HG03139 (cell line): Measurements from ENCODE around the gene GPC5.
"Not testable (repeated sequence)": the region's sequence is repeated elsewhere in the genome, so short reads cannot be mapped to it uniquely, and the experiment has no call there.

Source experiments
- ATAC-seq: cut with Tn5 transposase; IDR thresholded peaks from one replicate; pipeline ENCODE4 v1.9.1; 2021; ENCODE audit not compliant: unreplicated experiment

Gene GPC5

GRCh38 chr13:92429231-92429630 lies 1030.8 kb downstream of the GPC5 start:
- ATAC-seq: no peak

GRCh38 chr13:92433386-92433785 lies 1035.0 kb downstream of the GPC5 start:
- ATAC-seq: no peak

DNA sequence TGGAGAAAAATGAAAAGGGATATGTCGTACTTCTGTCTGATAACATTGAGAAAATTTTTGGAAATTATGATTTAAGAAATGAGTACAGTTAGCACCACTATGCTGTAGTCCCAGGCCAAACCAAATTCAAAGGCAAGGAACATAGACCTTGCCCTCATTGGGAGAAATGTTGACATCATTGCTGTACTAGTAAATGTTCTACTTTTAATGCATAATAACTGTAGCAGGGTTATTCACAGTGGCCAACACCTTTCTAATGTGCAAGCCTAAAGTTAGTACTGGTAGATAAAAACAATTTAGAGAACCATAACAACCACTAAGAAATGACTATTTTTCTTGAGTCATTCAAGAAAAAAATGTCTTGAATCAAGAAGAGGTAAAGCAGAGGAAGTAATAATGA lies 1035.5 kb downstream of the GPC5 start:
- ATAC-seq: no peak

GRCh38 chr13:92436924-92437323 lies 1038.5 kb downstream of the GPC5 start:
- no peak for ATAC-seq

DNA sequence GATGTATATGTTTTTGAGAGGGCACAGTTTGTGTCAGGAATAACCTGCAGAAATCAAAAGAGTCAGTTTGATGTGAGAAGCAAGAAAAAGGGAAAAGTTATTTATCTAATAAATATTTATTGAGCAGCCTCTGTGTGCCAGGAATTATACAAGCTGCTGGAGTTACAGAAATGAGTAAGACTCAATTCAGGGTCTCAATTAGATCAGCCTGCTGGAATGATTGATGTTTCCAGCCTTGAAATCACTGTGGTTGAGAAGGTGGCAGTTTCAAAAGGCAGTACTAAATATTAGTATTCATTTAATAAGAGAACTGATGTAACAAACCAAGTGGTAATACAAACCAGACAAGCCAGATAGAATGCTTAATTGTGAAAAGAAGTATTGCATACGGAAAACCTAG lies 1045.8 kb downstream of the GPC5 start:
- no peak for ATAC-seq

GRCh38 chr13:92451060-92451459 lies 1052.6 kb downstream of the GPC5 start:
- no peak for ATAC-seq

DNA sequence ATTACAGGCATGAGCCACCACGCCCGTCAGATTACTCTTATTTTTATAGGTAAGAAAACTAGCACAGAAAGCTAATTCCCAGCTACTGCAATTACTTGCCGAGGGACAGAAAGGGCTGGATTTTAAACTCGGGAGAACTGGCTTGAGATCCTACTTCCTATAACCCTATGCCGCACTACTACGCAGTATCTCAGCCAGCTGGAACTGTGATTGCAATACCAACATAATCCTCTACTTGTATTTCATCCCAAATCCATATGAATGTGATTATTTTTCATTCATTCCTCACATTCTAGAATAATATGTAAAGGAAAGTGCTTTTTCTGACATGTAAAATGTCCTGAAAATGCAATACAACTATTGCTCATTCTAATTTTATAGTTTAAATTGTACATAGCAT lies 1054.4 kb downstream of the GPC5 start:
- ATAC-seq: no peak

GRCh38 chr13:92459306-92459705 lies 1060.9 kb downstream of the GPC5 start:
- no peak for ATAC-seq

GRCh38 chr13:92460479-92460878 lies 1062.1 kb downstream of the GPC5 start:
- ATAC-seq: no peak

DNA sequence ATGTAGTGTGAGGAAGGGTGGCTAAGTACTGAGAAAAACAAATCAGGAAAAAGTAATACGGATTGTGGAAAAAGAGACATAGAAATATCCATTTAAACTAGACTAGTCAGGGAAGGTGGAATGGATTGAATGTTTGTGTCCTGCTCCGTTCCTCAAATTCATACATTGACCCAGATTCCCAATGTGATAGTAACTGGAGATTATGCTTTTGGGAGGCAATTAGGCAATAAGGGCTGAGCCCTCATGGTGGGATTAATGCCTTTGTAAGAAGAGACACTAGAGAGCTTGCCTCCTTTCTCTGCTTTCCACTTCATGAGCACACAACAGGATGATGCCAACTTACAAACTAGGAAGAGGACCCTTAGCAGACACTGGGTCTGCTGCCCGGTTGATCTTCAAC lies 1063.0 kb downstream of the GPC5 start:
- no peak for ATAC-seq

GRCh38 chr13:92461831-92462230 lies 1063.4 kb downstream of the GPC5 start:
- no peak for ATAC-seq

GRCh38 chr13:92463134-92463533 lies 1064.7 kb downstream of the GPC5 start:
- no peak for ATAC-seq

GRCh38 chr13:92473765-92474475 lies 1075.5 kb downstream of the GPC5 start:
- no peak for ATAC-seq

- ATAC-seq: no peak
Measured at GRCh38 chr13:92480387-92480786, 1082.0 kb downstream of the GPC5 start.

- not testable (repeated sequence) for ATAC-seq
Measured at GRCh38 chr13:92482790-92483189, 1084.4 kb downstream of the GPC5 start.

DNA sequence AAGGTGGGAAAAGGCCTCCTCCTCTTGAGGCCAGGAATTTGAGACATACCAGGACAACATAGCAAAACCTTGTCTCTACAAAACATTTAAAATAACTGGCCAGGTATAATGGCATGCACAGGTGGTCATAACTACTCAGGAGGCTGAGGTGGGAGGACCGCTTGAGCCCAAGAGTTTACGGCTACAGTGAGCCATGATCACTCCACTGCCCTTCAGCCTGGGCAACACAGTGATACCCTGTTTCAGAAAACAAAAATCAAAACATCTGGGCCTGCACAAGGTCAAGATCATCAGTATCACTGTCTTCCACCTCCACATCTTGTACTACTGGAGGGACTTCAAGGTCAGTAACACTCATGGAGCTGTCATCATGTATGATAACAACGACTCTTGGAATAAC lies 1085.5 kb downstream of the GPC5 start:
- ATAC-seq: no peak

DNA sequence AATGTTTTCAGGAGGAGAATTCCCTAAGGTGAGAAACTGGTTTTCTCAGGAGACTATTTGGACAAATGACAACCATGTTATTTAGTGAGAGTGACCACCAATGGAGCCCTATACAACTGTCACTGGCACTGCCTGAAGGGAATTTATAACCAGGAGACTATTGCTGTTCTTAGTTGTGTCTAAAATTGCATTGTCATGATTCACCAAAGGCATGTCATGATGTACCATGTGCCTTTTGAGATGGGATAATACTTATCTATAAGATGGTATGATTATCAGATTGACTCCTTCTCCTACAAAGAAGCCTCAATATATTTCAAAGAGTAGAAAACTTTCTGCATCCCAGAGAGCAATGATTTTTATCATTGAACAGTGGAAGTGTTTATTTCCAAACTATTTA lies 1088.8 kb downstream of the GPC5 start:
- no peak for ATAC-seq

GRCh38 chr13:92488249-92488852 lies 1089.9 kb downstream of the GPC5 start:
- ATAC-seq: no peak

DNA sequence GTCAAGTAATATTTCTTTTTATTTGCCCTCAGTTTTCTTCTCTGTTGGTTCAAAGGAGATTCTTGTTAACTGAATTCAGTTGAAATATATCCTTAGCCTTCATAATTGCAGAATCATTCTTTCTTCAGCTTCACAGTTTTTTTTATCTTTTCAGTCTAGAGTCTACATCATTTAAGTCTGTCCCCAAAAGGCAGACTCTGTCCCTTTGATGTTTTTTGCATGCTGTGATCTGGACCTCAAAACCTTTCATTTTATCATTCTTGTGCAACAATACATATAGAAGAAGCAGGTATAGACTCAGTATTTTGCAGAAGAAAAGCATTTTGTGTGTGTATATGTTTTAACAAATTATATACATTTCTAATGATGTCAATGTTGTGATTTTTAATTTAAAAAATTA lies 1093.4 kb downstream of the GPC5 start:
- no peak for ATAC-seq

GRCh38 chr13:92494915-92495314 lies 1096.5 kb downstream of the GPC5 start:
- ATAC-seq: no peak

GRCh38 chr13:92500192-92500591 lies 1101.8 kb downstream of the GPC5 start:
- no peak for ATAC-seq

GRCh38 chr13:92510416-92510815 lies 1112.0 kb downstream of the GPC5 start:
- no peak for ATAC-seq

DNA sequence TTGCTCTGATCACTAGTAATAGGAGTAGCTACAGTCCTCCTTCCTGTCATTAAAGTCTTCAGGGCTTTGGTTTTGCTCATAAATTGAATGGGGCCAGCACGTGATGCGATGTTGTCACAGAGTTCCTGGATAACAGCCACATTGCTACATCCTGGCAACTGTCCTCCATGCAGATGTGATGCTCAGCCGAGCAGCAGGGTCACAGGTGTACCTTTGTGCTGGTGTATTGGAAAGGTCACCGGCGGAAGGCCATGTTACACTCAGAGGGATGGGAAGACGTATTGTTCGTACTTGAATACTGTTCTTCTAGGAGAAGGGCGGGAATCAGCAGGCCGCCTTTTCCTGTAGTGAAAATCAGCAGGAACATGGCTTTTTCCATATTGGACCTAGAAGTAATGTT lies 1114.4 kb downstream of the GPC5 start:
- ATAC-seq: no peak
